Left ventricle myocardium inferior (tissue), 1 donor: ENCODE data around the gene TAS2R43. TPM values are rescaled to one million over a fixed set of nuclear protein-coding genes. Genes with fewer than 3 reads are reported as not detected.
"Not testable (repeated sequence)": the region's sequence is repeated elsewhere in the genome, so short reads cannot be mapped to it uniquely, and the experiment has no call there.

ENCODE experiments used
- DNase-seq: peaks from one replicate; pipeline ENCODE4 v3.0.0-alpha.2; 2020
- H3K27ac ChIP-seq: fragments of 200-600 bp; replicated peaks from 2 replicates; pipeline ENCODE4 v1.8.0; 2021
- H3K27me3 ChIP-seq: fragments of 200-600 bp; 2 replicates; pipeline ENCODE4 v1.8.0; 2021; ENCODE audit warnings: low read depth
- H3K36me3 ChIP-seq: fragments of 200-600 bp; 2 replicates; pipeline ENCODE4 v1.8.0; 2021
- H3K4me1 ChIP-seq: fragments of 200-600 bp; 2 replicates; pipeline ENCODE4 v1.8.0; 2021
- H3K4me3 ChIP-seq: fragments of 200-600 bp; 2 replicates; pipeline ENCODE4 v1.8.0; 2021; ENCODE audit warnings: mild to moderate bottlenecking, moderate library complexity
- H3K9me3 ChIP-seq: fragments of 200-600 bp; replicated peaks from 2 replicates; pipeline ENCODE4 v1.8.0; 2021
- intact Hi-C: fragments of 100-400 bp; cut with micrococcal nuclease; formaldehyde crosslinking; loops from one replicate; pipeline ENCODE4 v1.11.0; 2022
- total RNA-seq: library from RNA; stranded (reverse); fragmentation: NEBNext Ultra II Directional; extraction: Animal tissue kit (Norgen Biotek cat#: 25700); gene quantifications from one replicate; pipeline ENCODE4 v1.2.1, GENCODE V29; 2021
- TF ChIP-seq, protein P1 (sequence below): fragments of 200-600 bp; IDR thresholded peaks from 2 replicates; pipeline ENCODE4 v1.8.0; 2021; ENCODE audit warnings: antibody characterized with exemption, mild to moderate bottlenecking, borderline replicate concordance
- donor health status: DM: no; HTN: yes; CAD: no; lungs with severe emphysema.

TAS2R43 gene
- total RNA-seq, 1 donor from 2014 or later, result not detected

DNA sequence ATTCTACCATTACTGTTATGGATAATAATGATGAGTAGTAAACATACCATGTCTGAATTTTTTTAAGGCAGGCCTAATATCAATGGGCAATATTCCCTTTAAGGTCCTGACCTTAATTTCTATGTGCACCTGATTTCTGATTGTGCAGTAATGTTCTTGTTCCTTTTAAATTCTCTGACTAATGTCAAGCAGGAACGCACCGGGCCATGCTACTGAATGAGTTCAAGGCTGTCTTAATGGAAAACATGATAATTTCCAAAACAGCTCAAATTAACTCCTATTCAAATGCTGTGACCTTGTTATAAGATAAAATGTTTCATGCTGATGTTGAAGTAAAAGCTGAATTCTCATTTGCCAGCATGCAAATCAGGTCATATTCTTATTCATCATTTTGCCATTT, 36.8 kb downstream of the TAS2R43 start:
- H3K4me3 ChIP-seq, result no peak overlapping the region
- peaks cover 7% of the 10 kb centered on the region for H3K4me1 ChIP-seq
- TF ChIP-seq, protein P1, sequence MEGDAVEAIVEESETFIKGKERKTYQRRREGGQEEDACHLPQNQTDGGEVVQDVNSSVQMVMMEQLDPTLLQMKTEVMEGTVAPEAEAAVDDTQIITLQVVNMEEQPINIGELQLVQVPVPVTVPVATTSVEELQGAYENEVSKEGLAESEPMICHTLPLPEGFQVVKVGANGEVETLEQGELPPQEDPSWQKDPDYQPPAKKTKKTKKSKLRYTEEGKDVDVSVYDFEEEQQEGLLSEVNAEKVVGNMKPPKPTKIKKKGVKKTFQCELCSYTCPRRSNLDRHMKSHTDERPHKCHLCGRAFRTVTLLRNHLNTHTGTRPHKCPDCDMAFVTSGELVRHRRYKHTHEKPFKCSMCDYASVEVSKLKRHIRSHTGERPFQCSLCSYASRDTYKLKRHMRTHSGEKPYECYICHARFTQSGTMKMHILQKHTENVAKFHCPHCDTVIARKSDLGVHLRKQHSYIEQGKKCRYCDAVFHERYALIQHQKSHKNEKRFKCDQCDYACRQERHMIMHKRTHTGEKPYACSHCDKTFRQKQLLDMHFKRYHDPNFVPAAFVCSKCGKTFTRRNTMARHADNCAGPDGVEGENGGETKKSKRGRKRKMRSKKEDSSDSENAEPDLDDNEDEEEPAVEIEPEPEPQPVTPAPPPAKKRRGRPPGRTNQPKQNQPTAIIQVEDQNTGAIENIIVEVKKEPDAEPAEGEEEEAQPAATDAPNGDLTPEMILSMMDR, result no peak
- H3K9me3 ChIP-seq, result peaks cover 22% of the 10 kb centered on the region
- no peak overlapping the region for H3K27ac ChIP-seq
- no peaks in the 10 kb centered on the region for H3K36me3 ChIP-seq
- no peak for DNase-seq
- intact Hi-C loops, result no loop called here
- H3K27me3 ChIP-seq, result no peaks in the 10 kb centered on the region

DNA sequence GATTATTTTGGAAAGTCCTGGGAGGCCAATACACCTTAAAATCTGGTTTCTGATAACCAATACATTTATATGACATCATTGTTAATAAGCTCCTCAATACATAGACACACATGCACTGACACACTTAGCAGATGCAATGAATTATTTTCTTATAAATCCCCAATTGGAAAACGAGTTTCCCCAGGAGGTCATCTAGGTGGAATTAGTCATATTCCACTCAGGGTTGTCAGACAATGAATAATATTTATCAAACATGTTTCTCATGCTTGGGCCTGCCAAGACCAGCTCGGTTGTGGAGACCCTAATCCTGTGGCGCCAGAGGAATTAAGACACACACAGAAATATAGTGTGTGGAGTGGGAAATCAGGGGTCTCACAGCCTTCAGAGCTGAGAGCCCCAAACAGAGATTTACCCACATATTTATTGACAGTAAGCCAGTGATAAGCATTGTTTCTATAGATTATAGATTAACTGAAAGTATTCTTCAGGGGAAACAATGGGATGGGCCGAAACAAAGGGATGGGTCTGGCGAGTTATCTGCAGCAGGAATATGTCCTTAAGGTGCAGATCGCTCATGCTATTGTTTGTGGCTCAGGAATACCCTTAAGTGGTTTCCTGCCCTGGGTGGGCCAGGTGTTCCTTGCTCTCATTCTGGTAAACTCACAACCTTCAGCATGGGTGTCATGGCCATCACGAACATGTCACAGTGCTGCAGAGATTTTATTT, 42.1 kb downstream of the TAS2R43 start:
- intact Hi-C loops, H3K36me3 ChIP-seq, DNase-seq, H3K27ac ChIP-seq, H3K27me3 ChIP-seq, H3K4me3 ChIP-seq: not testable (repeated sequence)
- H3K9me3 ChIP-seq, result peaks cover 28% of the 10 kb centered on the region
- peaks cover 12% of the 10 kb centered on the region for H3K4me1 ChIP-seq

DNA sequence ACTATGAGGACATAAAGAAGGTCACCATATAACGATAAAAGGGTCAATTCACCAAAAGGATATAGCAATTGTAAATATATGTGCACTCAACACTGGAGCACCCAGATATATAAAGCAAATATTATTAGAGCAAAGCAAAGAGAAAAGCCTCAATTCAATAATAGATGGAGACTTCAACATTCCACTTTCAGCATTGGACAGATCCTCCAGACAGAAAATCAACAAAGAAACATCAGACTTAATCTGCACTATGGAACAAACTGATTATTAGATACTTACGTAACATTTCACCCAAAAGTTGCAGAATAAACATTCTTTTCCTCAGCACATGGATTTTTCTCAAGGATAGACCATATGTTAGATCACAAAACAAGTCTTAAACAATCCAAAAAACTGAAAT, 50.7 kb downstream of the TAS2R43 start:
- DNase-seq, H3K27ac ChIP-seq, H3K27me3 ChIP-seq, H3K4me1 ChIP-seq, intact Hi-C loops, H3K4me3 ChIP-seq: not testable (repeated sequence)
- Histone ChIP-seq H3K36me3 (peaks cover 15% of the 10 kb centered on the region), H3K9me3 (peaks cover 15% of the 10 kb centered on the region)

Other genes with a start within 250 kb of the TAS2R43 start
- gene PRR4, start 242.8 kb downstream of the TAS2R43 start, total RNA-seq, result 1.2 TPM
- 5.6 TPM for gene PRH1, start 208.1 kb downstream of the TAS2R43 start, total RNA-seq
- gene TAS2R13, start 182.8 kb downstream of the TAS2R43 start, total RNA-seq, result 0.41 TPM
- not detected for gene PRH2, start 163.1 kb downstream of the TAS2R43 start, total RNA-seq
- gene TAS2R14, start 153.1 kb downstream of the TAS2R43 start, total RNA-seq, result 0.58 TPM
- 0.47 TPM for gene TAS2R50, start 105.4 kb downstream of the TAS2R43 start, total RNA-seq
- 0.44 TPM for gene TAS2R20, start 94.0 kb downstream of the TAS2R43 start, total RNA-seq
- 0.38 TPM for gene TAS2R19, start 69.7 kb downstream of the TAS2R43 start, total RNA-seq
- gene TAS2R31, start 60.9 kb downstream of the TAS2R43 start, total RNA-seq, result 0.88 TPM
- gene TAS2R46, start 30.0 kb downstream of the TAS2R43 start, total RNA-seq, result 0.30 TPM
- 0.44 TPM for gene TAS2R30, start 42.3 kb upstream of the TAS2R43 start, total RNA-seq
- 17.2 TPM for gene SMIM10L1, start 78.9 kb upstream of the TAS2R43 start, total RNA-seq
- gene TAS2R42, start 94.6 kb upstream of the TAS2R43 start, total RNA-seq, result not detected
- gene PRB3, start 177.4 kb upstream of the TAS2R43 start, total RNA-seq, result not detected
- not detected for gene PRB4, start 218.1 kb upstream of the TAS2R43 start, total RNA-seq